Thymus (tissue), 2 donors: Measurements from ENCODE around the gene DEFB108B. TPM values are rescaled to one million over a fixed set of nuclear protein-coding genes. Genes with fewer than 3 reads are reported as not detected.

ENCODE experiments used
- polyA plus RNA-seq: library from polyadenylated mRNA; stranded (reverse); fragments of 200-250 nt; gene quantifications from one replicate; pipeline ENCODE4 v1.2.3, GENCODE V29; 2013
- total RNA-seq: library from RNA; stranded (reverse); fragments of 120-200 nt; gene quantifications from one replicate; pipeline ENCODE4 v1.2.4, GENCODE V29; 2013
- donor health status: healthy.

Gene DEFB108B
- total and polyA plus RNA-seq, 2 donors, result not detected

Other genes starting within 250 kb of the DEFB108B start
- gene DEFB131B, start 45.3 kb downstream of the DEFB108B start, total RNA-seq, result not detected
- not detected for gene DEFB131B, start 45.3 kb downstream of the DEFB108B start, polyA plus RNA-seq
- 6.9 TPM for gene XNDC1N, start 95.4 kb downstream of the DEFB108B start, total RNA-seq
- 3.0 TPM for gene XNDC1N, start 95.4 kb downstream of the DEFB108B start, polyA plus RNA-seq
- gene RNF121, start 95.8 kb downstream of the DEFB108B start, total RNA-seq, result 13.0 TPM
- gene RNF121, start 95.8 kb downstream of the DEFB108B start, polyA plus RNA-seq, result 10.3 TPM
- 2.0 TPM for gene IL18BP, start 165.7 kb downstream of the DEFB108B start, total RNA-seq
- 10.8 TPM for gene IL18BP, start 165.7 kb downstream of the DEFB108B start, polyA plus RNA-seq
- gene NUMA1, start 247.3 kb downstream of the DEFB108B start, total RNA-seq, result 76.4 TPM
- gene NUMA1, start 247.3 kb downstream of the DEFB108B start, polyA plus RNA-seq, result 210 TPM
- 5.3 TPM for gene LRRC51, start 247.7 kb downstream of the DEFB108B start, total RNA-seq
- 5.3 TPM for gene LRRC51, start 247.7 kb downstream of the DEFB108B start, polyA plus RNA-seq